Jurkat, Clone E6-1 (cell line): Measurements from ENCODE around the gene FRMD4B.
A peak's percentile ranks its signal among the peaks of the same experiment; 100 is the strongest.

ENCODE experiments used
- DNase-seq: peaks from one replicate; pipeline ENCODE4 v3.0.0-alpha.2; 2011; ENCODE audit warnings: low read depth, low spot score
- H3K4me3 ChIP-seq: 2 replicates; pipeline ENCODE4 v1.5.1; 2011; ENCODE audit warnings: mild to moderate bottlenecking, low read length, control low read depth, moderate library complexity

The FRMD4B gene

DNA sequence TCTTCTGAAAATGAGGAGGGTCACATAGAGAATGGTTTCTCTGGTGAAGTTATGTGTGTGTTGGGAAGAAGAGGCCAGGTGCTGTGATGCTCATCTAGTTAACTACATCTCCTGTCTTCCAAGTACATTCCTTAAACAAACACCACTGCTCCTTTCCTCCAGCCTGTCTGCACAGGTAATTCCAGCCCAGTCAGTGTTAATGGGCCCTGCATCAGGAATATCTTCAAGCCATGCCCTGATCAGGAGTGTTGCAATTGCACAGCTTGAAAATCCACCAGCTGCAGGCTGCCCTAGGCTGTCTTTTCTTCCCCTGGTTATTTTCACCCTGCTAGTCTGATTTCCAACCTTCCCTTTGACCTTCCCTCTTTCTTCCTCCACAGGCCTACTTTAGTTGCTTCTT is 221.6 kb downstream of the FRMD4B start:
- H3K4me3 ChIP-seq = no peak overlapping the region
- DNase-seq = no peak

DNA sequence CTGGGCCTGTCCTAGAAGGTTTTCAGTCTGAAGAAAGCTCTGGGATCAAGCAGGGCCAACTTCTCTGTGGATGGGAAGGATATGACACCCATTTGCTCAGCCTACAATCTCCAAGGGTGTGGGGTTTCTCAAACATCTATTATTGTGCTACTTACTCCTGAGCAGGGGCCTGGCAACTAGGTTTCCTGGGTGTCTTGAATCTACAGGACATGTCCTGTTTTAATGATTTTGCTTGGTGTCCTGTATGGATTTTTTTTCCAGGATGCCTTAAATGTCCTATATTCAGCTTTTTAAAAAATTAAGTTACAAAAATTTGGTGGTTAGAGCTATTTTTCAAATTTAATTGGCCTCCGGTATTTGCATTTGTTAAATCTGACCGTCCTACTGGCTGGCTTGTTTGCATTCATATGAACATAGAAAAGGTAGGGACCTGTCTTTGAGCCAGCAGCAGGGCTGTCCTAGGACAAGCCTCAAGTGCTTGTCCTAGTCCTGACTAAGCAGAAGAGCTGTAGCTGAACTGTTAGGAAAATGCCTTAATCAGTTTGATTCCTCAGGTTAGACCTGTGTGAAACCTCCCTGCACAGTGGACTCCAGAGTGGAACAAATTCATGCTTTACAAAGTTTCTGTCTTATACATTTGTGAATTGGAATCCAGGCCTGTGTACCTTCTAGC is 223.4 kb downstream of the FRMD4B start:
- no peak for DNase-seq
- H3K4me3 ChIP-seq = no peak overlapping the region

DNA sequence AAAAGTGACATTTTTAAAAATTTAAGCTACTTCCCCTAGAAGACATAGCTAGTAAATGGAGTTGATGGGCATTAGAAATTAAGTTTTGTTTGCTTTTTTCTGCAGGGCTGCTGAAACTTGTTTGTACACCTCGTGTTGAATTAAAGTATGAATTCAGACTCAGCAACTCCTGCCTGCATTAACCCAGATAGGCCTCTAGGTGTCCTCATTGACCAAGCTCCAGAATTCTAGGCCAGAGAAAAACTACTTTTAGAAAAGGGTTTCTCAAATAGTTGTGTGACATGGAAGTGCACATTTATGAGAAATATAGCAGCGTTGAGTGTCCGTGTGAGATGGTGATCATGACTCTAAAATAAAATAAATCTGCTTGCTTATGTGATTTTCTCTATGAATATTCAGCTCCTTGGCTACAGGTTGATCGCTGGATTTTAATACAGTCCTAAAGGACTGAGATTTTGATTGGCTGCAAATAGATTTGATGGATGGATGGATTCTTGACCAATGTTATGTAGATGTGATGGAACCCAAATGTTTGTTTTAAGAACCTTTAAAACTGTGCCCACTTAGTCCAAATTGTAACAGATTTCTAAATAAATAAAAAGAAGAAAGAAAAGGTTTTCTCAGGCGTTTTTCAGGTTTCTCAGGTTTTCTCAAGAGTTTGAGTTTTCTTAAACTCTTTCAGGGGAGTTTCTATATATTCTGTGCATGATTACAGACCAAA is 224.1 kb downstream of the FRMD4B start:
- DNase-seq = peak; percentile 52
- H3K4me3 ChIP-seq = no peak overlapping the region

DNA sequence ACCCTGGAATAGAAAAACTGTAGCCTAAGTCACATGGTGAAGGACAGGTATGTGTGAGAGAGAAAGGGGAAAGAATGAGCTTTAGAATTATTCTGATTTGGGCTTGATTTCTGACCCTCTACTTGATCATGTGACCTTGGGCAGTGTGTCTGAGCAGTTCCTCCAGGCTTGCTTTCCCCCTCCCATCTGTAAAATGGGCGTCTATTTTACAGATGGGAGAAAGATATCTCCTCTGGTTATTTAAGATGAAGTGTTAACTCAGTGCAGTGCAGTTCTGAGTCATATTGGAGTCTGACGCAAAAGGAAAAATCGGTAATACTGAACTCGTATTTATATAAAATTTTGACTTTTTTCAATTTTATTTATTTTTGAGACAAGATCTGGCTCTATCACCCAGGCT is 225.4 kb downstream of the FRMD4B start:
- no peak for DNase-seq
- no peak overlapping the region for H3K4me3 ChIP-seq

DNA sequence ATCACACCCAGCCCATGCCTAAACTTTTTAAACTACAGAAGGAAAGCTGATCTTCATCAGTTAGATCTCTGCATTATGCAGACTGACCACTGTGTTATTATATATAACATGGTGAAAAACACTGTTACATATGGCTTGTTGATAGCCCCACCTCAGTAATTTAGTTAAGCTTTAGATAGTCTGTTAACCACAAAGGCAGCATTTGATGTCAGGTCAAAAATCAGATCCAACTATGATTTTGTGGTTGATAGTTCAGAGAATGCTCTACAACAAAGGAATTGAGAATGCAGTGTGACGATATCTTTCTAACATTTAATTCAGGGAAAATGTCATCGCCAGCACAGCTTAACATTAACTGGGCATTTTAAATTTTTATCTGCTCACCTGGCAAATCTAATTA is 225.8 kb downstream of the FRMD4B start:
- no peak for DNase-seq
- no peak overlapping the region for H3K4me3 ChIP-seq

DNA sequence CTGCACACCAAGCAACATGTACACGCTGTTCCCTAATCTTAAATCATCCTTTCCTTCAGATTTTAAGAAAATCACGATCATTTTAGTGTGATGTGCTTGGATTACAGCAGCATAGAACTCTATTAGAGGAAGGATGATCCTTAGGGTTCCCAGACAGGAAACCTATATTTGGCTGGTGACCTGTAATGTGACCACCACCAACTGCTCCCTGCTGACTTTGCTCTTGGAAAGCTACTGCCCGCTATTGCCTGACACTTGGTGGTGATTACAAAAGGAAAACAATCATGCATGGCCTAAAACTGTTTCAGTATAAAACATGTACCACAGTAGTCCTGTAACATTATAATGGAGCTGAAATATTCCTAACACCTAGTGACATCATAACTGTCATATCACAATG is 236.3 kb downstream of the FRMD4B start:
- no peak overlapping the region for H3K4me3 ChIP-seq
- no peak for DNase-seq

DNA sequence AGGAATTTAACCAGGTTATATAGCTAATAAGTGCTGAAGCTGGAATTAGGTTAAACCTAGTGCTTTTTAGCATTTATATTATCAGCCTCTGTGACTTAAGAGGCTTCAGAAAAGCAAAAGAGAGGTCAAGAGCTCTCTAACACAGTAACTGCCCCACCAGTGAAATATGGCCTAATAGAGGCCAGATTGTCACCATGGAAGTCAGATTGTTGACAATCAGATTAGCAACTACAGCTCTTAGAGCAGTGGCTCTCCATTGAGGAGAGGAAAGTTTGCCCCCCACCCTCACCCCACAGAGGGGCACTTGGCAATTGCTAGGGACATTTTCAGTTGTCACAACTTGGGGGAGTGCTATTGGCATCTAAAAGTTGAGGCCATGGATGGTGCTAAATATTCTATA is 240.2 kb downstream of the FRMD4B start:
- no peak for DNase-seq
- H3K4me3 ChIP-seq = no peak overlapping the region

DNA sequence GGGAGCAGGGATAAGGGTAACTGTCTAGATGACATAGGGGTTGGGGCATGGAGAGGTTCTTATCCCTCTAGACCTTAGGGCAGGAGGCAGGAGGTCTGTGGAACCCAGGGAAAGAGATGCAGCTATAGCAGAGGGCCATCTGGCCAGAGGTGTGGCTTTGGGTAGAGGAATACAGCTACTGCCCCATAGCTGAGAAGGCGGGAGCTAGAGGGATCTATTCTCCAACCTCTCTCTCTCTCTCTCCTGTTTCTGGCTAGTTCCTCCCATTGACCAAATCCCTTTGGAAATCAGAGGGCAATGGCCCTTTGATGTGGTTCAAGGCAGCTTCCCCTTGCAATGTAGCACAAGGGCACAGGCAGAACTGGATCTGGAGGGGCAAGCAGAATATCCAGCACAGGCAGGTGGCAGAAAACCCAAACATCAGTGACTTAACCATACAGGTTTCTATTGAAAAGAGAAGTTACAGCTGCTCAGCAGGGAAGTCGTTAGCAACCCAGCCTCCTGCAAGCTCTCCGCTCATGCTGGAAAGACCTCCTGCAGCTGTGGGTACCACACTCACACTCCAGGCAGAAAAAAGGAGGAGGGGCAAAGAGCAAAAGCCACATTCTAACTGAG is 241.2 kb downstream of the FRMD4B start:
- no peak overlapping the region for H3K4me3 ChIP-seq
- DNase-seq = peak; percentile 53

DNA sequence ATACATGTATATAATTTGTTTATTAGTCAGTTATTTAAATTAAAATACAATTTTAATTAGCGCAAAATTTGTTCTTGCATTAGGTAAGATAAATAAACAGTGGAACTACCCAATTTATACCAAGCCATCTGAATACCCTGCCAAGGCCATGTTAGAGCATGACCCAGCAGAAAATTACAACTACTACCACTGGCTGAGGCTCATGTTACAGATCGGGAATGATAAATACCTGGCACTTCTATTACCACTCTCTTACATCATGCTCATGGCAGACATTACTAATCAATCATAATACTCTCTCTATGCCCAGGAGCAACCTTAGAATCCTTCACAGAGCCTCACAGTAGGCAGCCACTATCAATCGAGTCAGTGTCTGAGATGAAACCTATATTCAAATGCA is 242.3 kb downstream of the FRMD4B start:
- no peak overlapping the region for H3K4me3 ChIP-seq
- no peak for DNase-seq

DNA sequence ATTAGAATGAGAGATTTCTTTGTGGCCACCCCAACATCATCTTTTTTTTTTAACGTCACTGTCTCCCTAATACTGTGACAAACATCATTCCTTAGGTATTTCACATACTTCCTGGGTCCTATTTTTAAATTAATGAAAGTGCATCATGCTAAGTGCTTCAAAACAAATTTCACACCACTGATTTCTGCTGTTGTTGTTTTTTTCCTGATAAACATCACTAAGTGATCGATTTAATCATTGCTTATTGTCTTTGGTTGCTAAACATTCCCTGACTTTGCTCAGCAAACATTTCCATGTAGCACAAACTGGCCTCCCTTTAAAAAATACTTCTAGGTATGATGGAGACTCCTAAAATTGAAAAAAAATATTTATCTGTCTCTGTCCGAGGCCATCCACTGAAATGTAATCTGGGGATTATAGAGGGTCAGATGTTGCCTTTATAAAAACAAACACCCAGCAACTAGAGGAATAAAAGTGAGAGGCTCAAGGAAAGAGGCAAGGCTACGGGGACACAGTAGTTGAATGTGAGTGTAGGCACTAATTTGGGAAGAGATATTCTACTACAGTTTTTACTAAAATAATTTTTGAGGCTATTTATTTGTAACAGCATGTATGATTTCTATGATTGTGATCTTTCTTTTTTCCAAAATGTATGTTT is 243.0 kb downstream of the FRMD4B start:
- no peak overlapping the region for H3K4me3 ChIP-seq
- DNase-seq = no peak

DNA sequence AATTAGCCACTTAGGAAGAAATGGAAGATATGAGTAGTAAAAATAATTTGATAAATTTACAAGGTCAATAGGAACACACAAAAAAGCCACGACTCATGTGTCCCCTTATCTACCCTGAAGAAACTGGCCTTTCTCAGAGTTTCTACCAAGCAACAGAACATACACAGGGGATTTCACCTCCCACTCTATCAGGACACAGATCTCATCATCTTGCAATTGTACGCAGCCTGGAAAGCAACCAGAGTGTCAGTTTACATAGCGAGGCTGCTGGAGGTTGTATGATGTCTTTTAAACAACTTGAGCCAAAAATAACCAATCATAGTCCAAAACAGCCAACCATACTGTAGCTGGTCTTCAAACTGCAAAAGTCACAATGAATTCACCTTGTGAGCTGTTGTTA is 243.8 kb downstream of the FRMD4B start:
- no peak for DNase-seq
- no peak overlapping the region for H3K4me3 ChIP-seq

DNA sequence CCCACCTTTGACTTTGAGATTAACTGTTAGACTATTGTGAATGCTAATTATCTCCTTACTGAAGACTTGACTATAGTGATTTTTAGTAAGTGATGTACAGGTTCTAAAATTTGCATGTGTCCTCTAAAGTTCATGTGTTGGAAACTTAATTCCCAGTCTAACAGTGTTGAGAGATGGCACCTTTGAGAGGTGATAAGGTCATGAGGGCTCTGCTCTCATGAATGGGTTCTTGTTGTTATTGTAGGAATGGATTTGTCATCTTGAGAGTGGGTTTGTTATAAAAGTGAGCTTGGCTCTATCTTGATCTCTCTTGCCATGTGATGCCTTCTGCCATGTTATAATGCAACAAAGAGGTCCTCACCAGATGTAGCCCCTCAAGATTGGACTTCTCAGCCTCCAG is 244.6 kb downstream of the FRMD4B start:
- DNase-seq = no peak
- no peak overlapping the region for H3K4me3 ChIP-seq

DNA sequence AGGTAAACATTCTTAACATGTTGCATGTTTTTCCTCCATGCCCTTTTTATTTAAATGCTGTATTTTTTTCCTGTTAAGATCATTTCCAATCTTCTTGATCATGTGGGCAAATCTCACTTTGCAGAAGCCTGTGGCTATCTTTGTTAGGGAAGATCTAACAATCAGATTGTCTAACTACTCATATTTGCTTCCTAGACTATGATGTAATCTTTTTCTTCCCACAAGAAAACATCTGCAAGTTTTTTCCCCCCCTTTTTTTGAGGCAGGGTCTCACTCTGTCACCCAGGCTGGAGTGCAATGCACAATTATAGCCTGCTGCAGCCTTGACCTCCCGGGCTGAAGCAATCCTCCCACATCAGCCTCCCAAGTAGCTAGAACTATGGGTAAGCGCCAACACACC is 248.5 kb downstream of the FRMD4B start:
- H3K4me3 ChIP-seq = no peak overlapping the region
- no peak for DNase-seq

DNA sequence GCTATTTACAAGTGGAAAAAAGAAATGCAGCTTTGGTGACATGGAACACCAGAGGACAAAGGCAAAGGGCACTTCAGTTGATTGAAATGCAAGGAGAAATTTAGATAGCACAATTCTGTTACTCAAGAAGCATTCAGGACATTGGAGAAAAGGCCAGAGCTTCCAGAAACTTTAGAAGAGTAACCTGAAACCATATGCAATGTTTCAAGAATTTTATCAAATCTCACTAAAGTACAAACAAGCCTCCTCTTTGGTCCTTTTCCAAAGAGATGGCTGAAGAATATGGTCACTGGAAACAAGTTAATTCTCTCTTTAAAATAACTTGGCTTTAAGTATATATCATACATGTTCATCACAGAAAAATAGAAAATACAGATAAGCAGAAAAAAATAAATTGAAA is 248.9 kb downstream of the FRMD4B start:
- H3K4me3 ChIP-seq = no peak overlapping the region
- DNase-seq = no peak

DNA sequence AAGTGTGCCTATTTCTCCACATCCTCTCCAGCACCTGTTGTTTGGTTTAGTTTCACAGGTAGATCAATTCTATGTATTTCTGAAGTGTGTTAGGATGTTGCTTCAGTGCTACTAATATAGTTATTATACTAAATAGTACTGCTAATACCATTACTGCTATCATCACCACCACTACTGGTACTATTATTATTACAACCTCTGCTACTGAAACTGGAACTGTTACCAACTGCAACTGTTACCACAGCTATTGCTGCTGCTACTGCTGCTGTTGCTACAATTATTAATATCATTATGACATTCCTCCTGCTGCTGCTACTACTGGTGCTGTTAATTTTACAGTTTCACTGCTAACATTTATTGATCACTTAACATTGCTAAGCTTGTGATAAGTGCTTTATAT is 255.2 kb downstream of the FRMD4B start:
- no peak for DNase-seq
- no peak overlapping the region for H3K4me3 ChIP-seq

DNA sequence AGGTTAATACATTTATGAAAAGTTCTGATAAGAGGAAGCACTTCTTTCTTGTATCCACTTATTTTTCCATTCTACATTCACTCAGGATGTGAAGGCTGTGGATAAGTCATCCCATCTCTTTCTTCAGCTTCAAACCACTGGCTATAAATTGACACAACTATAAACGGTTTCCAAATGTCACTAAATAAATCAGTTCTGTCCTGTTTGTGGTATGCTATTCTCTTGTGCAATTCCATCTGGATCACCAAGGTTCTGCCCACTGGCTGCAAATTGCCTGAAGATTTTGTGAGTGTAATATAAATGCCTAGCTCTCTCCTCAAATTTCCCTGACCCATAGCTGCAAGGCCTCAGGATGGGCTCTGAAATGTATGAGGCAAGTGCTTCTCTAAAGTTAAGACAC is 256.4 kb downstream of the FRMD4B start:
- no peak overlapping the region for H3K4me3 ChIP-seq
- no peak for DNase-seq

DNA sequence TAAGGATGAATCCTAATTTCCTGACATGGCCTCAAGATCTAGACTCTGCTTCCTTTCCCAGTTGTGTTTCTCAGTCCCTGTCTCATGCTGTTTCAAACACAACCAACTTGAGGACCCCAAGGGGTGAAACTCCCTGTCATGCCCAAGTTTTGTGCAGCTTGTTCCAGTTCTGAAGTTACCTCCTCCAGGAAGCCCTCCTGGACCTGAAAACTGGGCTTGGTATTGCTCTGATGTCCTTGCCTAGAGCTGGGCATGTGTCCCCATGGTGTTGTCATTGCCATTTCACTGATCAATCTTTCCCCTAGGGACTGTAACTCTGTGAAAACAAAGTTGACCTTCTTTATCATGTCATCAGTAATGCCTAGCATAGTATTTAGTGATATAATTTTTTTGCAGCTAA is 257.4 kb downstream of the FRMD4B start:
- H3K4me3 ChIP-seq = no peak overlapping the region

DNA sequence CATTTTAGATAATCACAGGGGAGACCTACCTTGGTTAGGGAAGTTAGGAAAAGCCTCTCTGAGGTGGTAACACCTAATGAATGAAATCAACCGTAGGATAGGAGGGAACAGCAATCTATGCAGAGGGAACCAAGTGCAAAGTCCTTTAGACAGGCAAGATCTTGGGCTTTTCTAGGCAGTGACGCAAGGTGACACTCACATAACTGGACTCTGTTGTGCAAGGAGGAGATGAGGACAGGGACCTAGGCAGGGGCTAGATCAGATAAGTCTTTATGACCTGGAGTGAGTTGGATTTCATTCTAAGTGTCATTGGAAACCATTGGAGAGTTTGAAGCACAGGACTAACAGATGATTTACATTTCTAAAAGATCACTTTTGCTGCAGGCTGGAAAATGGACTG is 258.9 kb downstream of the FRMD4B start:
- no peak for DNase-seq
- no peak overlapping the region for H3K4me3 ChIP-seq

More for the DNA sequence above, 257.4 kb downstream of the FRMD4B start:
- DNase-seq = no peak

DNA sequence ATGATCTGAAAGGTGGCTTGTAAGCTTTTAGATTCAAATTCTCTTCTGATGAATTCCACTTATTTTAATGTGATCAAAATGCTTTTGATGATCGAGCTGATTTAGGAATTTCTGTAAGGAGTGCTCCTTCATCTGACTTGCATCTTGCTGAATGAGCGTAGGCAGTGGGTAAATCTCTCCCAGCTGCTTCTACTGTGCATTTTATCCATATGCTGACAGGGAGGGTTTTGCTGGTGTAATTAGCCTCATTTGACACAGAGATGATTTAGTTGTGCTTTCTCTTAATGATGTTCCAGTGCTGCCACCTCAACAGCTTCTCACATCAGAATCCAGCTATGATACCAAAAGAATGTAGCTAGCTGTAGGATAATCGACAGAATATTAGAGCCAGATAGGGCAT is 259.7 kb downstream of the FRMD4B start:
- H3K4me3 ChIP-seq = no peak overlapping the region
- DNase-seq = no peak

DNA sequence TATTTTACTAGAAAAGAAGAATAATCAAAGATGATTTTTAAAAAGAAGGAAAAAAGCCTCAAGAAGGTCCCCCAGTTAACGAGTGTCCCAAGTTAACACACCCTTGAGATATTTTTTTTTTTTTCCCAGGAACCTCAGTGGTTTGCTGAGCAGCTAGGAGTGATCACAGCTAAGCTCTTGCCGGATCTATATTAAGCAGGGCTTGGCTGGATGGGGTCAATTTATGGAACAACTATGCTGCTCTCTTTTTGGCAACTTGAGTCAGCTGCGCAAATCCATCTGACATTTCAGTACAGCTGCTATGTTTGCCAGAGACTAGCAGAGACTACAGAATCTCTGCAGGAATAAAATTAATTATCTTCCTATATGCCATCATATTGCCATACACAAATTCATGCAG is 263.5 kb downstream of the FRMD4B start, which contains the start of gene LMOD3:
TSS of gene LMOD3 (minus strand) at position 193 of the 400 bp plus-strand sequence. CDS start 209 bp downstream, outside the sequence.
- no peak within 1 kb of the TSS for H3K4me3 ChIP-seq
- no peak for DNase-seq
